HG03520 (cell line): ENCODE data around the gene PRKAR1B.

ENCODE experiments used
- ATAC-seq: cut with Tn5 transposase; IDR thresholded peaks from one replicate; pipeline ENCODE4 v1.9.1; 2021; ENCODE audit warnings: mild to moderate bottlenecking, moderate library complexity; ENCODE audit not compliant: unreplicated experiment

The PRKAR1B gene

GRCh38 chr7:698515-699475 lies 28.3 kb downstream of the PRKAR1B start:
- no peak for ATAC-seq

- ATAC-seq: no peak
Observed at GRCh38 chr7:696812-697551, 30.1 kb downstream of the PRKAR1B start.

DNA sequence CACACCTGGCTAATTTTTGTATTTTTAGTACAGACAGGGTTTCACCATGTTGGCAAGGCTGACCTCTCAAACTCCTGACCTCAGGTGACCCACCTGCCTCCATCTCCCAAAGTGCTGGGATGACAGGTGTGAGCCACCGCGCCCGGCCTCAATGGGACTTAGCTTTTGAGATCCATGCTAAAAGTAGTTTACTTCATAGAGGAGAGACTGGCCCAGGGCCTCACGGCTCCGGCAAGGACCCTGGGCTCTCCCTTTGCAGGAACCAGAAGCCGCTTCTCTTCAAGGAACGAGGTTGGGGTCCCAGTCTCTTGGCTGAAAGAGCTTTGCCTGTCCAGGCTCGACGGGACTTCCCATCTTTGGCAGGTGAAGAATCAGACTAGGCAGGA lies 30.7 kb downstream of the PRKAR1B start:
- no peak for ATAC-seq

DNA sequence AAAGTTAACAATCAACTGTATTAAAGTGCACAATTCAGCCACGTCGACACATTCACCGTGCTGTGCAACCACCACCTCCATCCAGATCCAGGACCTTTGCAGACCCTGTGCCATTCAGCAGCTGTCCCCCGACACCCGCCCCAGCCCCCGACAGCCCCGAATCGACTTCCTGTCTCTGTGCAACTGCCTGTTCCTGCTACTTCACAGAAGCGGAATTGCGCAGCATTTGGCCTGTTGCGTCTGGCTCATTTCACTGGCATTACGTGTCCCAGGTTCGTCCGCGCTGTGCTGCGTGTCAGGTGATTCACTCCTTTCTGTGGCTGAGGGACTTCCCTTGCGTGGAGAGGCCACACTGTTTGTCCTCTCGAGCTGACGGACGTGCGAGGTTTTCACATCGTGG lies 33.8 kb downstream of the PRKAR1B start:
- ATAC-seq: no peak

DNA sequence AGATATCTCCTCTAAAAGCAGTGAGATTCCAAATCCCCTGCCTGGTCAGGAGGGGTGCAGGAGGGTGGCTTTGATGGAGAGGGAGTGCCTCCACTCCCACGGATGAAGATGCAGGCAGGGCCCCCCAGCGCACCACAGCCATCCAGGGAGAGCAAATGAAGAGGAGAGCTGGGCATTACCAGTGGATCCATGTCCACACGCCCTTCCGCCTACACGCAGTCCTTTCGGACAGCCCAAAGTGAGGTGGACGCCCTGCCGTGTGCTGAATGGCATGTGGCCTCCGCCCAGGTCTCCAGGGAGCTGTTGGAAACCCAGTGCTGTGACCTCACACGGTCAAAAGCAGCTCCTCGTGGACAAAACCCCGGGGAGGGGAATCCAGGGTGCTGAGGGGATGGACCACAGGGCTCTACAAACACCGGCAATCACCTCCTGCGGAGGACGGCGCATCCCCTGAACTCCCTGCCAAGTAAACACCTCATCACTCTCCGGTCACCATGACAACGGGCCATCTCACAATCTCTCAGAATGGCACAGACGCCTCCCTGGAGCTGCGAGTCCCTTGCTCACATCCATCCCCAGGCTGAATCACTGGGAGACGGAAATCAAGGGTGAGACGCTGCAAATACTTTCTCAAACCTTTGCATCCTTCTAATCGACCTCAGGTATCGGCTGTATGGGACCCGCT lies 35.6 kb downstream of the PRKAR1B start:
- no peak for ATAC-seq

DNA sequence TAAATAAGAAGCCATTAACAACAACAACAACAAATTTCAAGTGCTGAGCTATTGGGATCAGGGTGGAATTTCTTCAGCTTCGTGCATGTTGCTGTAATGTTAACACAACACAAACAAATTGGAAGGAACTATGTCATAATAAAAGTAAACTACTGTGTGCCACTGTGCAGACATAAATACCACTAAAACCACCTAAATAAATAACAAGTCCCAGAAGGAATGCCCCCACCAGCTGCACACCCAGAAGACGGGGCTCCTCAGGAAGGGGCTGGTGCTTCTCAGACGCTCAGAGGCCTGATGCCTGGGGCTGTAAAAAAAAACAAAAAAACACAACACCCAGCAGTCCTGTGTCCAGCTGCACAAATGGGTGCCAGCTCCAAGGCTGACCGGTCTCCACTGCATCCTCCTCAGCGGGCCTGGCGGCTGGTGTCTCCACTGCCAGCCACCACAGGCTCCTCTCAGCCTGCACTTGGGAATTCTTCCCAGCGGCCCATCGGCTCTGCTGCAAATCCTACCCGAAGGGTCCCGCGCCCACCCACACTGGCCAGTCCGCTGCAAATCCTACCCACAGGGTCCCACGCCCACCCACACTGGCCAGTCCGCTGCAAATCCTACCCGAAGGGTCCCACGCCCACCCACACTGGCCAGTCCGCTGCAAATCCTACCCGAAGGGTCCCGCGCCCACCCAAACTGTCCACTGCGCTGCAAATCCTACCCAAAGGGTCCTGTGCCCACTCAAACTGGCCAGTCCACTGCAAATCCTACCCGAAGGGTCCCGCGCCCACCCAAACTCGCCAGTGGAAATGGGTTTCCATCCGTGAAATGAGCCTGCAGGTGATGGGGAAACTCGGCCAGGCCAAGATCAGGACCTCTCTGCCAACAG lies 36.4 kb downstream of the PRKAR1B start:
- no peak for ATAC-seq

GRCh38 chr7:685540-685939 lies 41.5 kb downstream of the PRKAR1B start:
- no peak for ATAC-seq

- no peak for ATAC-seq
Observed at GRCh38 chr7:684416-684815, 42.7 kb downstream of the PRKAR1B start.

- ATAC-seq: no peak
Observed at GRCh38 chr7:683526-684205, 43.4 kb downstream of the PRKAR1B start.

DNA sequence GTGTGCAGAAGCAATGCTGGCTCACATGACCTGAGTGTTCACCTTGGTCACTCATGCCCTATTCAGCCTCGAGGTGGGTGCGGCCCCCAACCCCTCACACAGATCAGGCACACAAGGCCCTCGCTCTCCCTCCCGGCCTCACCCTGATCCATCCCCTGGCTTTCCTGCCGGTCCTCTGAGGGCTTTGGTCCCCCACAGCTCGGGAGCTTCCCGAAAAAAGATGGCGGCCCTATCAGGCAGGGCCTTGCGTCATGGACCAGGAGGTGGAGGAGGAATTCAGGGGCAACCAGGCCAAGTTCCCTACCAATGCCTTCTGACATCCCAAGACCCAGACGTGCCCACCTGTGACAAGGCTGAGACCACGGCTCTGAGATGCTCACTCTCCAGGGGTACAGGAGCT lies 44.3 kb downstream of the PRKAR1B start:
- no peak for ATAC-seq

GRCh38 chr7:681551-682307 lies 45.4 kb downstream of the PRKAR1B start:
- ATAC-seq: no peak

GRCh38 chr7:680411-681127 lies 46.5 kb downstream of the PRKAR1B start:
- ATAC-seq: no peak

DNA sequence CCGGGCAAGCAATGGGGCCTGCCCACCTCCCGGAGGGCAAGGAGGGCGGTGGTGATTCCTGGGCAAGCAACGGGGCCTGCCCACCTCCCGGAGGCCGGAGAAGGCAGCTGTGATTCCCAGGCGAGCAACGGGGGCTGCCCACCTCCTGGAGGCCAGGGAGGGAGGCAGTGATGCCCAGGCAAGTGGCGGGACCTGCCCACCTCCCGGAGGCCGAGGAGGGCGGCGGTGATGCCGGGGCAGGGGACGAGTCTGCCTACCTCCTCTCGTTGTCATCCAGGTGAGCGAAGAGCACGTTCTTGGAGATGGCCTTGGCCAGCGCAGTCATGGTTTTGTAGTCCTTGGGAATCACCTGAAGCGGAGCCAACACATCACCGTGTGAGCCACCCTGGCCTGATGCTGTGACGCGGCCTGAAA lies 50.1 kb downstream of the PRKAR1B start:
- ATAC-seq: no peak

GRCh38 chr7:676246-676971 lies 50.7 kb downstream of the PRKAR1B start:
- no peak for ATAC-seq

DNA sequence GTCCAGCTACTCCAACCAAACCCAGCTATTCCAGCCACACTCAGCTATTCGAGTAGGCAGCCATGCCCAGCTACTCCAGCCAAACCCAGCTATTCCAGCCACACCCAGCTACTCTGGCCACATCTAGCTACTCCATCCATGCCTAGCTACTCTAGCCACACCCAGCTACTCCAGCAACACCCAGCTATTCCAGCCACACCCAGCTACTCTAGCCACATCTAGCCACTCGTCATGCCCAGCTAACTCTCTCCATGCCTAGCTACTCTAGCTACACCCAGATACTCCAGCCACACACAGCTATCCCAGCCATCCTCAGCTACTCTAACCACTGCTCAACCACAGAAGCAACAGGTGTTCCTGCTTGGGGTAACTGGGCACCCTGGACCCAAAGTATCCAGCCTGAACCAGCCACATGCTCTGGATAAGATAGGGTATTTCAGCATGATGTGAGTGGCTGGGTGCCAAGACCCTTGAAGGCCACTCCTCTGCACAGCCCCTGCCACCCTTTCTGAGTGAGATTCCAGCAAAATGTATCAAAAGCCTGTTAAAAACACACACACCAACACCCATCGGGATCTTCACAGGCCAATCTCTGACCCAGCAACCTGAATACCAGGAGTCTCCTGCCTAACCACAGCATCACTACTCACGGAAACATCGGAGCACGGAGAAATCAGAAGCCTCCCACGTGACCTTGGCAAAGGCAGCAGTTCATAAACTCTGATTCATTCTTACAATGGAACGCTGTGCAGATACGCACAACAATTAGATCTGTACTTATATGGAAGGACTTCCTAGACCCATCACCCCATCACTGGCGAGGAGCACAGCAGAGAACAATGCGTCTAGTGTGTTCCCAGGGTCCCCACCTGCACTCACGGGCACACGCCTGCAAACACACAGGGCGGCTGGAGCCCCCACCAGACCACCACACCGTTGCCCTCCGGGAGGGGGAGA lies 52.3 kb downstream of the PRKAR1B start:
- ATAC-seq: no peak

- ATAC-seq: no peak
Observed at GRCh38 chr7:673681-674453, 53.2 kb downstream of the PRKAR1B start.
